K562 (cell line): ENCODE measurements around the gene ZNF648. TPM values are rescaled to one million over a fixed set of nuclear protein-coding genes. Genes with fewer than 3 reads are reported as not detected.

Source experiments
- MAFK ChIP-seq: IDR thresholded peaks from 2 replicates; pipeline ENCODE4 v1.6.1; 2011; ENCODE audit warnings: low read length, improper control_type of control experiment
- ZKSCAN1 ChIP-seq: fragments of 150-350 bp; IDR thresholded peaks from 2 replicates; pipeline ENCODE4 v1.6.1; 2016; ENCODE audit warnings: low read depth, low read length
- ZNF398 ChIP-seq: fragments of 250-450 bp; sonication (Bioruptor Pico); IDR thresholded peaks from 2 replicates; pipeline ENCODE4 v1.8.0; 2021; ENCODE audit warnings: moderate library complexity, mild to moderate bottlenecking, inconsistent platforms
- polyA plus RNA-seq, 8 experiments: library from polyadenylated mRNA; depleted of rRNA in 4 of 8; stranded (reverse) in 5 of 8; unstranded in 3 of 8; fragments of >200 nt; fragmentation: Nextera tagmentation in 2 of 8; fragmentation: Illumina TruSeq in 1 of 8; extraction: Ambion mirVana in 2 of 8; extraction: Trizol in 1 of 8; gene quantifications; 2 replicates each; pipeline versions ENCODE4 v1.2.1 to v1.2.3, GENCODE V29; 2011 to 2014; ENCODE audit warnings: inconsistent platforms in 1 of 8, missing spikeins in 1 of 8
- total RNA-seq, 7 experiments: library from RNA; depleted of rRNA in 6 of 7; stranded (reverse); fragments of >200 nt in 6 of 7; fragmentation: Illumina TruSeq in 2 of 7; extraction: Trizol in 2 of 7; gene quantifications; 2 replicates each; pipeline versions ENCODE4 v1.2.1 to v1.2.3, GENCODE V29; 2011 to 2021; ENCODE audit warnings: low replicate concordance in 1 of 7
- TF ChIP-seq, protein P1 (sequence below): fragments of 250-450 bp; sonication (Bioruptor Pico); IDR thresholded peaks from 2 replicates; pipeline ENCODE4 v1.8.0; 2021; ENCODE audit warnings: moderate library complexity, mild to moderate bottlenecking, inconsistent platforms
- TF ChIP-seq, protein P2 (sequence below): fragments of 450-650 bp; IDR thresholded peaks from 2 replicates; pipeline ENCODE4 v1.6.1; 2017; ENCODE audit warnings: antibody characterized with exemption, mild to moderate bottlenecking
- TF ChIP-seq, protein P3 (sequence below): fragments of 450-650 bp; formaldehyde crosslinking; IDR thresholded peaks from 2 replicates; pipeline ENCODE4 v1.4.0; 2020; ENCODE audit warnings: mild to moderate bottlenecking, moderate library complexity

The ZNF648 gene
- total and polyA plus RNA-seq, 9 of the 15 experiments (the other 6 are each of a cell fraction or from before 2014, with no cell fraction given), result 0.06 to 0.27 (median 0.18) TPM; not detected in 2

GRCh38 chr1:182086136-182086535, 24.6 kb upstream of the ZNF648 start (continued):
- TF ChIP-seq, protein P1, sequence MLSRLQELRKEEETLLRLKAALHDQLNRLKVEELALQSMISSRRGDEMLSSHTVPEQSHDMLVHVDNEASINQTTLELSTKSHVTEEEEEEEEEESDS (CRISPR knock-in tag), result no peak
- no peak for TF ChIP-seq ZKSCAN1
- TF ChIP-seq MAFK, result no peak
- TF ChIP-seq, protein P2, sequence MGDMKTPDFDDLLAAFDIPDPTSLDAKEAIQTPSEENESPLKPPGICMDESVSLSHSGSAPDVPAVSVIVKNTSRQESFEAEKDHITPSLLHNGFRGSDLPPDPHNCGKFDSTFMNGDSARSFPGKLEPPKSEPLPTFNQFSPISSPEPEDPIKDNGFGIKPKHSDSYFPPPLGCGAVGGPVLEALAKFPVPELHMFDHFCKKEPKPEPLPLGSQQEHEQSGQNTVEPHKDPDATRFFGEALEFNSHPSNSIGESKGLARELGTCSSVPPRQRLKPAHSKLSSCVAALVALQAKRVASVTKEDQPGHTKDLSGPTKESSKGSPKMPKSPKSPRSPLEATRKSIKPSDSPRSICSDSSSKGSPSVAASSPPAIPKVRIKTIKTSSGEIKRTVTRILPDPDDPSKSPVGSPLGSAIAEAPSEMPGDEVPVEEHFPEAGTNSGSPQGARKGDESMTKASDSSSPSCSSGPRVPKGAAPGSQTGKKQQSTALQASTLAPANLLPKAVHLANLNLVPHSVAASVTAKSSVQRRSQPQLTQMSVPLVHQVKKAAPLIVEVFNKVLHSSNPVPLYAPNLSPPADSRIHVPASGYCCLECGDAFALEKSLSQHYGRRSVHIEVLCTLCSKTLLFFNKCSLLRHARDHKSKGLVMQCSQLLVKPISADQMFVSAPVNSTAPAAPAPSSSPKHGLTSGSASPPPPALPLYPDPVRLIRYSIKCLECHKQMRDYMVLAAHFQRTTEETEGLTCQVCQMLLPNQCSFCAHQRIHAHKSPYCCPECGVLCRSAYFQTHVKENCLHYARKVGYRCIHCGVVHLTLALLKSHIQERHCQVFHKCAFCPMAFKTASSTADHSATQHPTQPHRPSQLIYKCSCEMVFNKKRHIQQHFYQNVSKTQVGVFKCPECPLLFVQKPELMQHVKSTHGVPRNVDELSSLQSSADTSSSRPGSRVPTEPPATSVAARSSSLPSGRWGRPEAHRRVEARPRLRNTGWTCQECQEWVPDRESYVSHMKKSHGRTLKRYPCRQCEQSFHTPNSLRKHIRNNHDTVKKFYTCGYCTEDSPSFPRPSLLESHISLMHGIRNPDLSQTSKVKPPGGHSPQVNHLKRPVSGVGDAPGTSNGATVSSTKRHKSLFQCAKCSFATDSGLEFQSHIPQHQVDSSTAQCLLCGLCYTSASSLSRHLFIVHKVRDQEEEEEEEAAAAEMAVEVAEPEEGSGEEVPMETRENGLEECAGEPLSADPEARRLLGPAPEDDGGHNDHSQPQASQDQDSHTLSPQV, result no peak
- TF ChIP-seq, protein P3, sequence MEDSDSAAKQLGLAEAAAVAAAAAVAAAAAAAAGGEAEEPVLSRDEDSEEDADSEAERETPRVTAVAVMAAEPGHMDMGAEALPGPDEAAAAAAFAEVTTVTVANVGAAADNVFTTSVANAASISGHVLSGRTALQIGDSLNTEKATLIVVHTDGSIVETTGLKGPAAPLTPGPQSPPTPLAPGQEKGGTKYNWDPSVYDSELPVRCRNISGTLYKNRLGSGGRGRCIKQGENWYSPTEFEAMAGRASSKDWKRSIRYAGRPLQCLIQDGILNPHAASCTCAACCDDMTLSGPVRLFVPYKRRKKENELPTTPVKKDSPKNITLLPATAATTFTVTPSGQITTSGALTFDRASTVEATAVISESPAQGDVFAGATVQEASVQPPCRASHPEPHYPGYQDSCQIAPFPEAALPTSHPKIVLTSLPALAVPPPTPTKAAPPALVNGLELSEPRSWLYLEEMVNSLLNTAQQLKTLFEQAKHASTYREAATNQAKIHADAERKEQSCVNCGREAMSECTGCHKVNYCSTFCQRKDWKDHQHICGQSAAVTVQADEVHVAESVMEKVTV (CRISPR knock-in tag), result no peak
- TF ChIP-seq ZNF398, result no peak
